ENCODE measurements around the gene PGAM4.

- no peak for TF ChIP-seq USF2 (IDR thresholded peaks at IDR 0.05; ENCODE audit: borderline replicate concordance, low read depth, low read length)
- no peak for TF ChIP-seq SIN3A (IDR thresholded peaks at IDR 0.05; ENCODE audit: borderline replicate concordance, low read depth, low read length)
- TF ChIP-seq CTCF (IDR thresholded peaks at IDR 0.05): no peak
- no peak for TF ChIP-seq RFX5 (IDR thresholded peaks at IDR 0.05; ENCODE audit: low read length)
Observed at GRCh38 chrX:77975755-77976154, 6.3 kb upstream of the PGAM4 start.
